ENCODE data around the gene TAF11L6.
"Not testable (repeated sequence)": the region's sequence is repeated elsewhere in the genome, so short reads cannot be mapped to it uniquely, and the experiment has no call there.

DNA sequence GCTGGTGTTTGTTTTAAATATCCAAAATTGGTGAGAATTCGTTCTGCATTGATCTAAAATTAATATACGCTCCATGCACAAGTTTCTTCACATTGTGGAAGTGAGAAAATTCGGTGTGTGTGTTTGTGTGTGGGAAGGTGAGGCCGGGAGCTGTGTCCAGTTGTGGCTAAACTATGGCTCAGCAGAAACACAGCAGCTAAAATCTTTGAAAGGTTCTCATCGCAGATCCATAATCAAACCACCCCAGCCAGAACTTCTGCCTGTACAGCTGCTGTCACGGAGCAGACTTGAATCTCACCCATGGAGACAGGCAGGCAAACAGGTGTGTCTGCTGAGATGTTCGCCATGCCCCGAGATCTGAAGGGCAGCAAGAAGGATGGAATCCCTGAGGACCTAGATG is 30.5 kb upstream of the TAF11L6 start, which contains the start of gene TAF11L2:
- TF ChIP-seq CTCF (conservative IDR thresholded peaks at IDR 0.05); EZH2 (IDR thresholded peaks at IDR 0.05; ENCODE audit: low read depth): not testable (repeated sequence)
